ENCODE results near the gene NUDT4. TPM values are rescaled to one million over a fixed set of nuclear protein-coding genes. Genes with fewer than 3 reads are reported as not detected.

Gene NUDT4
- total and polyA plus RNA-seq, 3 donors from 2014 or later: 40.5 to 78.0 (median 42.6) TPM

DNA sequence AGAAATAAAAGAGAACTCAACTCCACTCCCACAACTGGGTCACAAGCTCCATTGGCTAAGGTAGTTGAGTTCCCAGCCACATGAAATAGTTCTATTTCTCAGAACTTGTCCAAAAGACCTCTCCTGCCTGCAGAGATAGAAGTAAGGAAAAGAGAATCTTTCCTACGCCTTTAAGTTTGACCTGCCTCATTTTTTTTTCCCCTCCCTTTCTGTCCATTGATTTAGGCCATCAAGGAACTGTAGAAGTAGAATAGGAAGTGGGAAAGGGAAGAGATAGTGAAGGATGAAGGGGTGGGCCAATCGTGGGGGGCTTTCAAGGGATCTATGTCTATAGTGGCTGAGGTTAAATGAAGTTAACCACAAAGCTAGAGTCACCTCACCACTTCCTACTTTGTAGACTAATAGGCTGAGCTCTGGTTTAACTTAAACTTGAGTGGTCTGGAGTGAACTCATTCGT is 13.9 kb upstream of the NUDT4 start:
- Histone ChIP-seq H3K9me3 (no peaks in the 10 kb centered on the region), H3K4me1 (no peaks in the 10 kb centered on the region), H3K27ac (no peak overlapping the region), H3K36me3 (ENCODE audit: low read depth, missing control alignments) (no peaks in the 10 kb centered on the region), H3K27me3 (no peaks in the 10 kb centered on the region), H3K4me3 (no peak overlapping the region)
- DNase-seq: no peak
- WGBS, 2 donors: 64 to 83% methylated on average over 3 of the region's 3 CpGs
- intact Hi-C loops (cut with DNase I; ENCODE audit: low total_unique reads): no loop called here
- TF ChIP-seq, protein P1, sequence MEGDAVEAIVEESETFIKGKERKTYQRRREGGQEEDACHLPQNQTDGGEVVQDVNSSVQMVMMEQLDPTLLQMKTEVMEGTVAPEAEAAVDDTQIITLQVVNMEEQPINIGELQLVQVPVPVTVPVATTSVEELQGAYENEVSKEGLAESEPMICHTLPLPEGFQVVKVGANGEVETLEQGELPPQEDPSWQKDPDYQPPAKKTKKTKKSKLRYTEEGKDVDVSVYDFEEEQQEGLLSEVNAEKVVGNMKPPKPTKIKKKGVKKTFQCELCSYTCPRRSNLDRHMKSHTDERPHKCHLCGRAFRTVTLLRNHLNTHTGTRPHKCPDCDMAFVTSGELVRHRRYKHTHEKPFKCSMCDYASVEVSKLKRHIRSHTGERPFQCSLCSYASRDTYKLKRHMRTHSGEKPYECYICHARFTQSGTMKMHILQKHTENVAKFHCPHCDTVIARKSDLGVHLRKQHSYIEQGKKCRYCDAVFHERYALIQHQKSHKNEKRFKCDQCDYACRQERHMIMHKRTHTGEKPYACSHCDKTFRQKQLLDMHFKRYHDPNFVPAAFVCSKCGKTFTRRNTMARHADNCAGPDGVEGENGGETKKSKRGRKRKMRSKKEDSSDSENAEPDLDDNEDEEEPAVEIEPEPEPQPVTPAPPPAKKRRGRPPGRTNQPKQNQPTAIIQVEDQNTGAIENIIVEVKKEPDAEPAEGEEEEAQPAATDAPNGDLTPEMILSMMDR (IDR thresholded peaks at IDR 0.05): no peak
- TF ChIP-seq POLR2A (IDR thresholded peaks at IDR 0.05): no peak

DNA sequence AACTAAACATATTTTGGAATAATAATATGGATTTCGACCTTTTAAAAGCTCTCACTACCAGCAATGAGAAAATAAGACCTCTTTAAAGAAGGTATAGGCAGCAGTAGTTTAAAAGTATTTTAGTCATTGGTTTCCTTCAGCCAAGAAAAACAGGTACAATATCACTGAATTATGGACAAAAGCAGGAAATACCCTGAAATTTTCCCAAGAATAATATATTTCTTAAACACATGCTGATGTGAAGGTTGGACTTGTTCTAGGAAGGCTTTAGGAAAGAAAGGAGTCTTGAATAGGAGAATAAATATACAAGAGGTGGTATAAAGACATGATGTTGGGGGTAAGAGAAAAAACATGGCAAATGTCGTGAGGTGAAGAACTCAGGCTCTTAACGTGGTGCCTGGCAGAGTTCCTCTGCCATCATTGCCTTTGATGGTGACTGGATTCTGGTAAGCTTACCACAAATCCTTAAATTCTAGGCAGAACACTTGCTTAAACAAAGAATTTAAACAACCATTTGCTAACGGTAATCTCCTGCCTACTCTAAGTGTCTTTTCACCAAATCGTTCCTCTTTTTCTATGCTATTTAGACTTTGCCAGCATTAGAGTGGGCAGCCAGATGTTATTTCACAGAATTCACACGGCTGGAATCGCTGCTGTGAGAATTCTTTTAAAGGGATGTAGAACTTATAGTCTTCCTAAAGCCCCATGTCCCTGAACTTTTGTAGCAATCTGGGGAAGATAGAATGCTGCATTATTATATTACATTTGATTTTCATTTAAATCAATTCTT is 11.9 kb upstream of the NUDT4 start:
- H3K9me3 ChIP-seq: no peaks in the 10 kb centered on the region
- no peak overlapping the region for H3K4me3 ChIP-seq
- no peak overlapping the region for H3K27ac ChIP-seq
- no peaks in the 10 kb centered on the region for H3K36me3 ChIP-seq (ENCODE audit: low read depth, missing control alignments)
- no peak for TF ChIP-seq POLR2A (IDR thresholded peaks at IDR 0.05)
- TF ChIP-seq, protein P1 (IDR thresholded peaks at IDR 0.05): no peak
- H3K4me1 ChIP-seq: no peaks in the 10 kb centered on the region
- WGBS, 2 donors: 80 to 84% methylated on average over 7 of the region's 7 CpGs
- DNase-seq: no peak
- no peaks in the 10 kb centered on the region for H3K27me3 ChIP-seq
- intact Hi-C loops (cut with DNase I; ENCODE audit: low total_unique reads): no loop called here

DNA sequence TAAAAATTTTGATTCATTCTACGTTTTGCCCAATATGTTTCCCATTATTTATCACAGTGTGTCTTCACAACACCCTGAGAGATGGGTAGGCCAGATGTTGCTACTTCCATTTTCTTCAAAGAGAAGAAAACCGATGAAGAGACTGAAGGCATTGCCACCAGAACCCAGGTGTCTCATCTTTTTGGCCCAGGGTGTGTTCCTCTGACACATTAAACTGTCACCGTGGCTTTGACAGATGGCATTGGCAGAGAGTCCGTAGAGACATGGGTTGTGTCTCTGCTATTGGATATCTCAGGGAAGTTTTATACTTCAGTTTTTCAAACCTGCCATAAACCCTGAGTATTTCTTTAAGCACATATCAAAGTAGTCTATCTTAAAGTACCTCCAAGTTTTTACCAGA is 11.3 kb upstream of the NUDT4 start:
- Histone ChIP-seq H3K27ac (no peak overlapping the region), H3K36me3 (ENCODE audit: low read depth, missing control alignments) (no peaks in the 10 kb centered on the region), H3K4me1 (no peaks in the 10 kb centered on the region), H3K4me3 (no peak overlapping the region), H3K9me3 (no peaks in the 10 kb centered on the region), H3K27me3 (no peaks in the 10 kb centered on the region)
- DNase-seq: no peak
- TF ChIP-seq POLR2A (IDR thresholded peaks at IDR 0.05): no peak
- TF ChIP-seq, protein P1 (IDR thresholded peaks at IDR 0.05): no peak
- WGBS, 2 donors: 93 to 97% methylated on average over 4 of the region's 4 CpGs
- intact Hi-C loops (cut with DNase I; ENCODE audit: low total_unique reads): no loop called here

DNA sequence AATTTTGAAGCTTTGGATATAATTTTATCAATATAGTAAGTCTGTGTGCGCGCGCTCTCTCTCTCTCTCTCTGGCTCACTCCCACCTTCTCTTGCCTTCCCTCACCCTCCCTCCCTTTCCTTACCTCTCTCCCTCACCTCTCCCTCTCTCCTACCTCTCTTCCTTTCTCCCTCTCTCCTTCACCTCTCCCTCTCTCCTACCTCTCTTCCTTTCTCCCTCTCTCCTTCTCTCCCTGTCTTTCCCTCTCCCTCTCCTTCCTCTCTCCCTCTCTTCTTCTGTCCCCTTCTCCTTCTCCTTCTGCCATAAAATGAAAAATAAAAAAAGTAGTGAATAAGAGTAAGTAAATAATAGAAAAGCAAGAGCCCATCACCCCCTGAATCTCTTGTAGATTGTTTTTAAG is 9.0 kb upstream of the NUDT4 start:
- no peak for DNase-seq
- Histone ChIP-seq H3K27me3 (no peaks in the 10 kb centered on the region), H3K9me3 (no peaks in the 10 kb centered on the region), H3K4me3 (no peak overlapping the region), H3K36me3 (ENCODE audit: low read depth, missing control alignments) (no peaks in the 10 kb centered on the region), H3K4me1 (peaks cover 4% of the 10 kb centered on the region), H3K27ac (no peak overlapping the region)
- WGBS, 2 donors: 95 to 98% methylated on average over 3 of the region's 3 CpGs
- TF ChIP-seq POLR2A (IDR thresholded peaks at IDR 0.05): no peak
- TF ChIP-seq, protein P1 (IDR thresholded peaks at IDR 0.05): no peak
- intact Hi-C loops (cut with DNase I; ENCODE audit: low total_unique reads): no loop called here

DNA sequence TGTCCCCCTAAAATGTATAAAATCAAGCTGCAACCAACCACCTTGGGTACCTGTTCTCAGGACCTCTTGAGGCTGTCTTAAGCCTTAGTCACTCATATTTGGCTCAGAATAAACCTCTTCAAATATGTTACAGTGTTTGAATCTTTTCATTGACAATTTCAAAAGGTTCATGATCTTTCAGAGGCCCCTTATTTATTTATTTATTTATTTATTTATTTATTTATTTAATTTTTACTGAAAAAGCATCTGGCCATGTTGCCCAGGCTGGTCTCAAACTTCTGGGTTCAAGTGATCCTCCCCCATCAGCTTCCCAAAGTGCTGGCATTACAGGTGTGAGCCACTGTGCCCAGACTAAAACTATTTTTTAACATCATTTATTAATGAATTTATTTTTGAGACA is 8.2 kb upstream of the NUDT4 start:
- H3K9me3 ChIP-seq: no peaks in the 10 kb centered on the region
- no peaks in the 10 kb centered on the region for H3K36me3 ChIP-seq (ENCODE audit: low read depth, missing control alignments)
- H3K27ac ChIP-seq: no peak overlapping the region
- intact Hi-C loops (cut with DNase I; ENCODE audit: low total_unique reads): no loop called here
- no peak overlapping the region for H3K4me3 ChIP-seq
- DNase-seq: no peak
- TF ChIP-seq POLR2A (IDR thresholded peaks at IDR 0.05): no peak
- TF ChIP-seq, protein P1 (IDR thresholded peaks at IDR 0.05): no peak
- peaks cover 9% of the 10 kb centered on the region for H3K4me1 ChIP-seq
- no peaks in the 10 kb centered on the region for H3K27me3 ChIP-seq

Data from testis (tissue), 3 donors.